Measurements from ENCODE around the gene ARHGEF28. TPM values are rescaled to one million over a fixed set of nuclear protein-coding genes. Genes with fewer than 3 reads are reported as not detected.

ARHGEF28 gene
- total and polyA plus RNA-seq, 10 of the 15 experiments (the other 5 are each of a cell fraction or from before 2014, with no cell fraction given), result 0.10 to 0.72 (median 0.22) TPM; not detected in 2

GRCh38 chr5:73654171-73654811, 28.3 kb downstream of the ARHGEF28 start (continued):
- TF ChIP-seq CEBPZ (IDR thresholded peaks at IDR 0.05; ENCODE audit: low read depth, low read length) (no peak), BMI1 (IDR thresholded peaks at IDR 0.05; ENCODE audit: borderline replicate concordance) (no peak), STAT3 (IDR thresholded peaks at IDR 0.05; ENCODE audit: low read depth, low read length) (no peak), POLR2AphosphoS5 (IDR thresholded peaks at IDR 0.05; ENCODE audit: low read length) (no peak), NFYB (IDR thresholded peaks at IDR 0.05; ENCODE audit: insufficient read depth, low read depth, low read length) (0 out of 2 replicates have a peak, but pooled peaks have one; percentile 4), USF1 (IDR thresholded peaks at IDR 0.05; ENCODE audit: borderline replicate concordance, extremely low read length, insufficient read depth, low read depth, low read length) (no peak), SIX5 (IDR thresholded peaks at IDR 0.05; ENCODE audit: low read depth, low read length, severe bottlenecking) (no peak), NFIC (IDR thresholded peaks at IDR 0.05; ENCODE audit: low read depth, low read length) (peak; percentile 45; the same call in 1 of the 2 replicates), RCOR1 (conservative IDR thresholded peaks at IDR 0.05; ENCODE audit: low read depth, low read length) (no peak), MTA3 (IDR thresholded peaks at IDR 0.05; ENCODE audit: borderline replicate concordance, low read length) (no peak), TCF3 (IDR thresholded peaks at IDR 0.05; ENCODE audit: borderline replicate concordance, insufficient read depth, low read depth, low read length) (no peak), NBN (IDR thresholded peaks at IDR 0.05) (0 out of 2 replicates have a peak, but pooled peaks have one; percentile 45), ZNF217 (IDR thresholded peaks at IDR 0.05) (no peak), ZNF687 (IDR thresholded peaks at IDR 0.05) (peak; percentile 62), ZNF384 (IDR thresholded peaks at IDR 0.05; ENCODE audit: borderline replicate concordance, low read depth, low read length) (no peak), ATF3 (IDR thresholded peaks at IDR 0.05; ENCODE audit: borderline replicate concordance, extremely low read depth, low read depth, low read length) (no peak), ZBED1 (IDR thresholded peaks at IDR 0.05; ENCODE audit: borderline replicate concordance) (no peak), ZNF274 (IDR thresholded peaks at IDR 0.05; ENCODE audit: insufficient read depth, insufficient read length) (no peak), RELA (IDR thresholded peaks at IDR 0.05; ENCODE audit: borderline replicate concordance, partially characterized antibody) (peak; percentile 51), MYB (IDR thresholded peaks at IDR 0.05; ENCODE audit: borderline replicate concordance, low read depth, low read length) (no peak), MXI1 (IDR thresholded peaks at IDR 0.05; ENCODE audit: low read depth, low read length) (no peak), HDAC6 (IDR thresholded peaks at IDR 0.05; ENCODE audit: unreplicated experiment) (no peak)

Data from GM12878 (cell line).